Measurements from ENCODE around the gene ZNF503.

ZNF503 gene

GRCh38 chr10:75401569-75402485, at the start of gene ZNF503:
TSS of gene ZNF503 (minus strand) at chr10:75401764. CDS start at chr10:75401419, 345 bp downstream.
- no peak for DNase-seq

- no peak for DNase-seq
Observed at GRCh38 chr10:75450644-75451640, 49.4 kb upstream of the ZNF503 start.

GRCh38 chr10:75450075-75450445, 48.5 kb upstream of the ZNF503 start:
- DNase-seq, result no peak

GRCh38 chr10:75449382-75450074, 48.0 kb upstream of the ZNF503 start:
- DNase-seq, result no peak

GRCh38 chr10:75448166-75448565, 46.6 kb upstream of the ZNF503 start:
- DNase-seq, result no peak

- no peak for DNase-seq
Observed at GRCh38 chr10:75446508-75446907, 44.9 kb upstream of the ZNF503 start.

- no peak for DNase-seq
Observed at GRCh38 chr10:75444781-75445386, 43.3 kb upstream of the ZNF503 start.

- no peak for DNase-seq
Observed at GRCh38 chr10:75443362-75443761, 41.8 kb upstream of the ZNF503 start.

- no peak for DNase-seq
Observed at GRCh38 chr10:75441682-75442081, 40.1 kb upstream of the ZNF503 start.

GRCh38 chr10:75441196-75441595, 39.6 kb upstream of the ZNF503 start:
- no peak for DNase-seq

GRCh38 chr10:75440271-75440793, 38.8 kb upstream of the ZNF503 start:
- no peak for DNase-seq

GRCh38 chr10:75439811-75440210, 38.2 kb upstream of the ZNF503 start:
- DNase-seq, result no peak

- no peak for DNase-seq
Observed at GRCh38 chr10:75438275-75438674, 36.7 kb upstream of the ZNF503 start.

- DNase-seq, result no peak
Observed at GRCh38 chr10:75437693-75438092, 36.1 kb upstream of the ZNF503 start.

GRCh38 chr10:75436896-75437295, 35.3 kb upstream of the ZNF503 start:
- DNase-seq, result no peak

- DNase-seq, result no peak
Observed at GRCh38 chr10:75435291-75435690, 33.7 kb upstream of the ZNF503 start.

GRCh38 chr10:75434291-75434690, 32.7 kb upstream of the ZNF503 start:
- DNase-seq, result no peak

GRCh38 chr10:75433216-75433615, 31.7 kb upstream of the ZNF503 start:
- no peak for DNase-seq

GRCh38 chr10:75432763-75433162, 31.2 kb upstream of the ZNF503 start:
- no peak for DNase-seq

GRCh38 chr10:75432176-75432575, 30.6 kb upstream of the ZNF503 start:
- no peak for DNase-seq

GRCh38 chr10:75431180-75432111, 29.9 kb upstream of the ZNF503 start, which contains the start of gene LRMDA:
TSS of gene LRMDA (plus strand) at chr10:75431624.
- DNase-seq, result no peak
